Measurements from ENCODE around the gene ATF4.

Gene ATF4

GRCh38 chr22:39520226-39521105 is at the start of gene ATF4:
Gene ATF4 (plus strand): TSS chr22:39520562. CDS start chr22:39521446, 884 bp downstream.
- peak; percentile 86 for DNase-seq

- no peak for DNase-seq
Measured at GRCh38 chr22:39471381-39472141, 48.8 kb upstream of the ATF4 start.

GRCh38 chr22:39472570-39473556 is 47.5 kb upstream of the ATF4 start:
- no peak for DNase-seq

GRCh38 chr22:39473851-39474250 is 46.5 kb upstream of the ATF4 start:
- DNase-seq, result no peak

- DNase-seq, result no peak
Measured at GRCh38 chr22:39474351-39475111, 45.8 kb upstream of the ATF4 start.

- no peak for DNase-seq
Measured at GRCh38 chr22:39475337-39475736, 45.0 kb upstream of the ATF4 start.

GRCh38 chr22:39475902-39476301 is 44.5 kb upstream of the ATF4 start:
- no peak for DNase-seq

GRCh38 chr22:39476664-39477063 is 43.7 kb upstream of the ATF4 start:
- DNase-seq, result no peak

GRCh38 chr22:39477542-39477941 is 42.8 kb upstream of the ATF4 start:
- no peak for DNase-seq

GRCh38 chr22:39478441-39478850 is 41.9 kb upstream of the ATF4 start:
- no peak for DNase-seq

GRCh38 chr22:39479254-39479653 is 41.1 kb upstream of the ATF4 start:
- no peak for DNase-seq

GRCh38 chr22:39480557-39480956 is 39.8 kb upstream of the ATF4 start:
- DNase-seq, result no peak

- DNase-seq, result no peak
Measured at GRCh38 chr22:39481054-39481453, 39.3 kb upstream of the ATF4 start.

- no peak for DNase-seq
Measured at GRCh38 chr22:39481595-39481994, 38.8 kb upstream of the ATF4 start.

- no peak for DNase-seq
Measured at GRCh38 chr22:39482768-39483167, 37.6 kb upstream of the ATF4 start.

GRCh38 chr22:39486951-39487825 is 33.2 kb upstream of the ATF4 start:
- peak; percentile 33 for DNase-seq

GRCh38 chr22:39487826-39488520 is 32.4 kb upstream of the ATF4 start:
- DNase-seq, result no peak

GRCh38 chr22:39488563-39489083 is 31.7 kb upstream of the ATF4 start:
- no peak for DNase-seq

GRCh38 chr22:39489094-39490068 is 31.0 kb upstream of the ATF4 start:
- peak; percentile 15 for DNase-seq
